WTC11 (cell line): Measurements from ENCODE around the gene TMEM38B. TPM values are rescaled to one million over a fixed set of nuclear protein-coding genes. Genes with fewer than 3 reads are reported as not detected.

Source experiments
- ATAC-seq: fragments of 200-7000 bp; cut with Tn5 transposase; 2 replicates; pipeline ENCODE4 v1.10.0; 2021; ENCODE audit warnings: mild to moderate bottlenecking, moderate library complexity
- CTCF ChIA-PET: fragments of 300-600 bp; sonication (Branson Sonifier 250); formaldehyde crosslinking; loops from one replicate; lab custom pipeline; 2021; ENCODE audit warnings: antibody characterized with exemption; lab: Charles Lee
- POLR2A ChIA-PET: fragments of 350-600 bp; sonication (Branson Sonifier 250); formaldehyde crosslinking; loops from one replicate; lab custom pipeline; 2021; ENCODE audit warnings: antibody characterized with exemption; lab: Charles Lee
- DNase-seq: peaks from one replicate; pipeline ENCODE4 v3.0.0; 2021; ENCODE audit warnings: low spot score
- H3K27ac Mint-ChIP-seq: 2 replicates; pipeline ENCODE4 v1.8.0; 2021; ENCODE audit warnings: mixed read lengths
- H3K27me3 Mint-ChIP-seq: 2 replicates; pipeline ENCODE4 v1.8.0; 2021; ENCODE audit warnings: low read depth, mild to moderate bottlenecking, moderate library complexity, mixed read lengths
- H3K36me3 Mint-ChIP-seq: 2 replicates; pipeline ENCODE4 v1.8.0; 2021; ENCODE audit warnings: mixed read lengths
- H3K4me1 Mint-ChIP-seq: 2 replicates; pipeline ENCODE4 v1.8.0; 2022; ENCODE audit warnings: mixed read lengths
- H3K4me3 Mint-ChIP-seq: 2 replicates; pipeline ENCODE4 v1.8.0; 2021; ENCODE audit warnings: mild to moderate bottlenecking, moderate library complexity, mixed read lengths
- H3K9me3 Mint-ChIP-seq: 2 replicates; pipeline ENCODE4 v1.8.0; 2021; ENCODE audit warnings: mixed read lengths
- ATF1 ChIP-seq: sonication (generic); formaldehyde crosslinking; IDR thresholded peaks from 2 replicates; pipeline ENCODE4 v1.8.1; 2023; ENCODE audit warnings: mild to moderate bottlenecking, moderate library complexity, missing genetic modification reagents
- EMX1 ChIP-seq: fragments of 250-450 bp; sonication (Bioruptor Pico); IDR thresholded peaks from 2 replicates; pipeline ENCODE4 v1.8.0; 2021; ENCODE audit warnings: mild to moderate bottlenecking
- ESRRA ChIP-seq: sonication (generic); formaldehyde crosslinking; IDR thresholded peaks from 2 replicates; pipeline ENCODE4 v1.8.1; 2022; ENCODE audit warnings: mild to moderate bottlenecking, missing genetic modification reagents, borderline replicate concordance
- FOXJ3 ChIP-seq: sonication (generic); formaldehyde crosslinking; IDR thresholded peaks from 2 replicates; pipeline ENCODE4 v1.9.0; 2021; ENCODE audit warnings: missing genetic modification reagents, mild to moderate bottlenecking, borderline replicate concordance
- FOXK1 ChIP-seq: sonication (generic); formaldehyde crosslinking; IDR thresholded peaks from 2 replicates; pipeline ENCODE4 v1.8.0; 2022; ENCODE audit warnings: mild to moderate bottlenecking, moderate library complexity, missing genetic modification reagents
- GABPB1 ChIP-seq: sonication (generic); formaldehyde crosslinking; IDR thresholded peaks from 2 replicates; pipeline ENCODE4 v1.8.1; 2023; ENCODE audit warnings: mild to moderate bottlenecking, missing genetic modification reagents
- MLX ChIP-seq: sonication (generic); formaldehyde crosslinking; IDR thresholded peaks from 2 replicates; pipeline ENCODE4 v1.8.1; 2023; ENCODE audit warnings: mild to moderate bottlenecking, missing genetic modification reagents, moderate library complexity
- RORB ChIP-seq: fragments of 250-450 bp; sonication (Bioruptor Pico); IDR thresholded peaks from 2 replicates; pipeline ENCODE4 v1.9.0; 2021; ENCODE audit warnings: mild to moderate bottlenecking
- SMAD3 ChIP-seq: sonication (generic); formaldehyde crosslinking; IDR thresholded peaks from 2 replicates; pipeline ENCODE4 v1.8.0; 2022; ENCODE audit warnings: missing genetic modification reagents, mild to moderate bottlenecking, borderline replicate concordance
- ZNF121 ChIP-seq: sonication (generic); formaldehyde crosslinking; IDR thresholded peaks from 2 replicates; pipeline ENCODE4 v1.8.0; 2023; ENCODE audit warnings: missing genetic modification reagents
- ZNF138 ChIP-seq: sonication (generic); formaldehyde crosslinking; conservative IDR thresholded peaks from 2 replicates; pipeline ENCODE4 v1.8.1; 2022; ENCODE audit warnings: mild to moderate bottlenecking, moderate library complexity, missing genetic modification reagents
- ZNF219 ChIP-seq: sonication (generic); formaldehyde crosslinking; IDR thresholded peaks from 2 replicates; pipeline ENCODE4 v1.8.0; 2023; ENCODE audit warnings: missing genetic modification reagents, mild to moderate bottlenecking, borderline replicate concordance
- ZNF317 ChIP-seq: sonication (generic); formaldehyde crosslinking; IDR thresholded peaks from 2 replicates; pipeline ENCODE4 v1.8.1; 2023; ENCODE audit warnings: low read depth, mild to moderate bottlenecking, moderate library complexity, missing genetic modification reagents, borderline replicate concordance
- ZNF671 ChIP-seq: fragments of 250-450 bp; sonication (Bioruptor Pico); IDR thresholded peaks from 2 replicates; pipeline ENCODE4 v1.8.0; 2021; ENCODE audit warnings: mild to moderate bottlenecking
- total RNA-seq: library from RNA; stranded (reverse); gene quantifications from 3 replicates; pipeline ENCODE4 v1.2.3, GENCODE V29; 2021
- TF ChIP-seq, protein P1 (sequence below): sonication (generic); formaldehyde crosslinking; IDR thresholded peaks from 2 replicates; pipeline ENCODE4 v1.8.0; 2022; ENCODE audit warnings: mild to moderate bottlenecking, missing genetic modification reagents
- TF ChIP-seq, protein P2 (sequence below): sonication (generic); formaldehyde crosslinking; IDR thresholded peaks from 2 replicates; pipeline ENCODE4 v1.8.0; 2023; ENCODE audit warnings: missing genetic modification reagents
- TF ChIP-seq, protein P3 (sequence below): sonication (generic); formaldehyde crosslinking; IDR thresholded peaks from 2 replicates; pipeline ENCODE4 v1.8.0; 2023; ENCODE audit warnings: mild to moderate bottlenecking, missing genetic modification reagents
- TF ChIP-seq, protein P4 (sequence below): sonication (generic); formaldehyde crosslinking; IDR thresholded peaks from 2 replicates; pipeline ENCODE4 v1.8.1; 2023; ENCODE audit warnings: mild to moderate bottlenecking, missing genetic modification reagents
- TF ChIP-seq, protein P5 (sequence below): sonication (generic); formaldehyde crosslinking; IDR thresholded peaks from 2 replicates; pipeline ENCODE4 v1.8.1; 2022; ENCODE audit warnings: mild to moderate bottlenecking, missing genetic modification reagents, moderate library complexity, borderline replicate concordance
- TF ChIP-seq, protein P6 (sequence below): fragments of 250-450 bp; sonication (Bioruptor Pico); IDR thresholded peaks from 2 replicates; pipeline ENCODE4 v1.9.0; 2021; ENCODE audit warnings: mild to moderate bottlenecking

TMEM38B gene
- total RNA-seq, 1 experiment from 2014 or later: 15.7 TPM

DNA sequence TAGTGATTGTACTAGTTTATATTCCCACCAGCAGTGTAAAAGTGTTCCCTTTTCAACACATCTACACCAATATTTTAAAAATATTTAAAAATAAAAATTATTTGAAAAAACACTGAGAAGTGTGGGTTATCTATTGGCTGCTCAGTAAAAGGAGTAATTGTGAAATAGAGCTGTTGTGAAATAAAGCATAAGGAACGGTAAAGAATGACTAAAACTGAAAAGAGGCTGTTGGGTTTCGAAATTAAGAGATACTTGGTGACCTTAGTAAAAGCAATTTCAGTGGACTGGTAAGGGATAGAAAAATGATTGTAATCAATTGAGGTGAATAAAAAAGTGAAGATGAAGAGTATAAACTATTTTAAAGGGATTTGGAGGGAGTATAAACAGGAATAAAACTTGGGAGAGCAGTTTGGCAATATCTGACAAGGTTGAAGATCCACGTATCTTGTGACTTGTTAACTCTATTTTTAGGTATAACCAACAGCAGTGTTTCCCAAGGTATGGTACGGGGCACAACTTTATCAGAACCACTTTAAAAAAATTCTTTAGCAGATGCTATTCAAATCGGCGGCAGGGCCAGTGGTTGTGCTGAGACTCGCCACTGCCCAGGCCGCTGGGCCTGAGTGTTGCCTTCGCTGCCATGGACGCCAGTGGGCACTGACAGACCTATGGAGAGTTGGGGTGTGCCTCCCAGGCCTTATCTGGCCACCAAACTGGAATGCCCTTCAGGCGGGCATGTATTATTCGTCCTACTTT is 63.3 kb downstream of the TMEM38B start:
- POLR2A ChIA-PET: no interaction called here
- CTCF ChIA-PET: no interaction called here
- Mint-ChIP-seq H3K36me3 (peaks cover 18% of the 10 kb centered on the region), H3K4me1 (no peaks in the 10 kb centered on the region), H3K27me3 (no peaks in the 10 kb centered on the region), H3K9me3 (peaks cover 28% of the 10 kb centered on the region), H3K27ac (no peak overlapping the region), H3K4me3 (no peak overlapping the region)
- no peak for ATAC-seq
- TF ChIP-seq FOXK1 (CRISPR knock-in tag) (no peak), ZNF121 (no peak), ZNF138 (CRISPR knock-in tag) (no peak), ZNF219 (no peak), ESRRA (no peak), SMAD3 (no peak), ATF1 (CRISPR knock-in tag) (no peak), MLX (CRISPR knock-in tag) (no peak), FOXJ3 (CRISPR knock-in tag) (no peak)
- TF ChIP-seq, protein P1, sequence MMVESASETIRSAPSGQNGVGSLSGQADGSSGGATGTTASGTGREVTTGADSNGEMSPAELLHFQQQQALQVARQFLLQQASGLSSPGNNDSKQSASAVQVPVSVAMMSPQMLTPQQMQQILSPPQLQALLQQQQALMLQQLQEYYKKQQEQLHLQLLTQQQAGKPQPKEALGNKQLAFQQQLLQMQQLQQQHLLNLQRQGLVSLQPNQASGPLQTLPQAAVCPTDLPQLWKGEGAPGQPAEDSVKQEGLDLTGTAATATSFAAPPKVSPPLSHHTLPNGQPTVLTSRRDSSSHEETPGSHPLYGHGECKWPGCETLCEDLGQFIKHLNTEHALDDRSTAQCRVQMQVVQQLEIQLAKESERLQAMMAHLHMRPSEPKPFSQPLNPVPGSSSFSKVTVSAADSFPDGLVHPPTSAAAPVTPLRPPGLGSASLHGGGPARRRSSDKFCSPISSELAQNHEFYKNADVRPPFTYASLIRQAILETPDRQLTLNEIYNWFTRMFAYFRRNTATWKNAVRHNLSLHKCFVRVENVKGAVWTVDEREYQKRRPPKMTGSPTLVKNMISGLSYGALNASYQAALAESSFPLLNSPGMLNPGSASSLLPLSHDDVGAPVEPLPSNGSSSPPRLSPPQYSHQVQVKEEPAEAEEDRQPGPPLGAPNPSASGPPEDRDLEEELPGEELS: no peak
- TF ChIP-seq, protein P2, sequence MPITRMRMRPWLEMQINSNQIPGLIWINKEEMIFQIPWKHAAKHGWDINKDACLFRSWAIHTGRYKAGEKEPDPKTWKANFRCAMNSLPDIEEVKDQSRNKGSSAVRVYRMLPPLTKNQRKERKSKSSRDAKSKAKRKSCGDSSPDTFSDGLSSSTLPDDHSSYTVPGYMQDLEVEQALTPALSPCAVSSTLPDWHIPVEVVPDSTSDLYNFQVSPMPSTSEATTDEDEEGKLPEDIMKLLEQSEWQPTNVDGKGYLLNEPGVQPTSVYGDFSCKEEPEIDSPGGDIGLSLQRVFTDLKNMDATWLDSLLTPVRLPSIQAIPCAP: no peak
- TF ChIP-seq, protein P3, sequence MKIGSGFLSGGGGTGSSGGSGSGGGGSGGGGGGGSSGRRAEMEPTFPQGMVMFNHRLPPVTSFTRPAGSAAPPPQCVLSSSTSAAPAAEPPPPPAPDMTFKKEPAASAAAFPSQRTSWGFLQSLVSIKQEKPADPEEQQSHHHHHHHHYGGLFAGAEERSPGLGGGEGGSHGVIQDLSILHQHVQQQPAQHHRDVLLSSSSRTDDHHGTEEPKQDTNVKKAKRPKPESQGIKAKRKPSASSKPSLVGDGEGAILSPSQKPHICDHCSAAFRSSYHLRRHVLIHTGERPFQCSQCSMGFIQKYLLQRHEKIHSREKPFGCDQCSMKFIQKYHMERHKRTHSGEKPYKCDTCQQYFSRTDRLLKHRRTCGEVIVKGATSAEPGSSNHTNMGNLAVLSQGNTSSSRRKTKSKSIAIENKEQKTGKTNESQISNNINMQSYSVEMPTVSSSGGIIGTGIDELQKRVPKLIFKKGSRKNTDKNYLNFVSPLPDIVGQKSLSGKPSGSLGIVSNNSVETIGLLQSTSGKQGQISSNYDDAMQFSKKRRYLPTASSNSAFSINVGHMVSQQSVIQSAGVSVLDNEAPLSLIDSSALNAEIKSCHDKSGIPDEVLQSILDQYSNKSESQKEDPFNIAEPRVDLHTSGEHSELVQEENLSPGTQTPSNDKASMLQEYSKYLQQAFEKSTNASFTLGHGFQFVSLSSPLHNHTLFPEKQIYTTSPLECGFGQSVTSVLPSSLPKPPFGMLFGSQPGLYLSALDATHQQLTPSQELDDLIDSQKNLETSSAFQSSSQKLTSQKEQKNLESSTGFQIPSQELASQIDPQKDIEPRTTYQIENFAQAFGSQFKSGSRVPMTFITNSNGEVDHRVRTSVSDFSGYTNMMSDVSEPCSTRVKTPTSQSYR (CRISPR knock-in tag): no peak
- TF ChIP-seq, protein P4, sequence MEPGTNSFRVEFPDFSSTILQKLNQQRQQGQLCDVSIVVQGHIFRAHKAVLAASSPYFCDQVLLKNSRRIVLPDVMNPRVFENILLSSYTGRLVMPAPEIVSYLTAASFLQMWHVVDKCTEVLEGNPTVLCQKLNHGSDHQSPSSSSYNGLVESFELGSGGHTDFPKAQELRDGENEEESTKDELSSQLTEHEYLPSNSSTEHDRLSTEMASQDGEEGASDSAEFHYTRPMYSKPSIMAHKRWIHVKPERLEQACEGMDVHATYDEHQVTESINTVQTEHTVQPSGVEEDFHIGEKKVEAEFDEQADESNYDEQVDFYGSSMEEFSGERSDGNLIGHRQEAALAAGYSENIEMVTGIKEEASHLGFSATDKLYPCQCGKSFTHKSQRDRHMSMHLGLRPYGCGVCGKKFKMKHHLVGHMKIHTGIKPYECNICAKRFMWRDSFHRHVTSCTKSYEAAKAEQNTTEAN: no peak
- TF ChIP-seq, all 79 proteins: peak for 0
- DNase-seq: no peak

DNA sequence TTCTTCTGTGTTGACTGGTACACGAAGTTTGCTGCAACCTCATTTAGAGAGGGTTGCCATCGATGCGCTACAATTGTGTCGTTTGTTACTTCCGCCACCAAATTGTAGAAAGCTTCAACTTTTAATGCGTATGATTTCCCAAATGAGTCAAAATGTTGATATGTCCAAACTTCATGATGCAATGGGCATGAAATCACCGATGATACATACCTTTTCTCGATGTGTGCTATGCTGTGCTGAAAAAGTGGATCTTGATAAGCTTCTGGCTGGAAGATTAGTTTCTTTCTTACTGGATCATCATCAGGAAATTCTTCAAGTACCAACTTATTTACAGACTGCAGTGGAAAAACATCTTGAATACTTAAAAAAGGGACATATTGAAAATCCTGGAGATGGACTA is 65.7 kb downstream of the TMEM38B start:
- Mint-ChIP-seq H3K27me3 (no peaks in the 10 kb centered on the region), H3K36me3 (no peaks in the 10 kb centered on the region), H3K4me3 (no peak overlapping the region), H3K9me3 (peaks cover 4% of the 10 kb centered on the region; the same call in 1 of the 2 replicates), H3K27ac (no peak overlapping the region), H3K4me1 (no peaks in the 10 kb centered on the region)
- DNase-seq (no peak), ATAC-seq (no peak)
- CTCF ChIA-PET: no interaction called here
- POLR2A ChIA-PET: no interaction called here
- TF ChIP-seq, protein P5, sequence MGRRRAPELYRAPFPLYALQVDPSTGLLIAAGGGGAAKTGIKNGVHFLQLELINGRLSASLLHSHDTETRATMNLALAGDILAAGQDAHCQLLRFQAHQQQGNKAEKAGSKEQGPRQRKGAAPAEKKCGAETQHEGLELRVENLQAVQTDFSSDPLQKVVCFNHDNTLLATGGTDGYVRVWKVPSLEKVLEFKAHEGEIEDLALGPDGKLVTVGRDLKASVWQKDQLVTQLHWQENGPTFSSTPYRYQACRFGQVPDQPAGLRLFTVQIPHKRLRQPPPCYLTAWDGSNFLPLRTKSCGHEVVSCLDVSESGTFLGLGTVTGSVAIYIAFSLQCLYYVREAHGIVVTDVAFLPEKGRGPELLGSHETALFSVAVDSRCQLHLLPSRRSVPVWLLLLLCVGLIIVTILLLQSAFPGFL: no peak
- TF ChIP-seq GABPB1 (CRISPR knock-in tag): no peak
- TF ChIP-seq, protein P4: no peak
- TF ChIP-seq, protein P1: no peak
- TF ChIP-seq ZNF317: no peak
- TF ChIP-seq RORB (CRISPR knock-in tag): no peak
- no peak for TF ChIP-seq ZNF671 (CRISPR knock-in tag)
- TF ChIP-seq EMX1 (CRISPR knock-in tag): no peak
- TF ChIP-seq, protein P6, sequence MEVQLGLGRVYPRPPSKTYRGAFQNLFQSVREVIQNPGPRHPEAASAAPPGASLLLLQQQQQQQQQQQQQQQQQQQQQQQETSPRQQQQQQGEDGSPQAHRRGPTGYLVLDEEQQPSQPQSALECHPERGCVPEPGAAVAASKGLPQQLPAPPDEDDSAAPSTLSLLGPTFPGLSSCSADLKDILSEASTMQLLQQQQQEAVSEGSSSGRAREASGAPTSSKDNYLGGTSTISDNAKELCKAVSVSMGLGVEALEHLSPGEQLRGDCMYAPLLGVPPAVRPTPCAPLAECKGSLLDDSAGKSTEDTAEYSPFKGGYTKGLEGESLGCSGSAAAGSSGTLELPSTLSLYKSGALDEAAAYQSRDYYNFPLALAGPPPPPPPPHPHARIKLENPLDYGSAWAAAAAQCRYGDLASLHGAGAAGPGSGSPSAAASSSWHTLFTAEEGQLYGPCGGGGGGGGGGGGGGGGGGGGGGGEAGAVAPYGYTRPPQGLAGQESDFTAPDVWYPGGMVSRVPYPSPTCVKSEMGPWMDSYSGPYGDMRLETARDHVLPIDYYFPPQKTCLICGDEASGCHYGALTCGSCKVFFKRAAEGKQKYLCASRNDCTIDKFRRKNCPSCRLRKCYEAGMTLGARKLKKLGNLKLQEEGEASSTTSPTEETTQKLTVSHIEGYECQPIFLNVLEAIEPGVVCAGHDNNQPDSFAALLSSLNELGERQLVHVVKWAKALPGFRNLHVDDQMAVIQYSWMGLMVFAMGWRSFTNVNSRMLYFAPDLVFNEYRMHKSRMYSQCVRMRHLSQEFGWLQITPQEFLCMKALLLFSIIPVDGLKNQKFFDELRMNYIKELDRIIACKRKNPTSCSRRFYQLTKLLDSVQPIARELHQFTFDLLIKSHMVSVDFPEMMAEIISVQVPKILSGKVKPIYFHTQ (CRISPR knock-in tag): no peak
